GM10847 (cell line): ENCODE measurements around the gene KLHL42.

Experiments
- POLR2A ChIP-seq: IDR thresholded peaks from 2 replicates; pipeline ENCODE4 v1.6.1; 2011; ENCODE audit not compliant: insufficient read length; ENCODE audit errors: extremely low read depth

KLHL42 gene

DNA sequence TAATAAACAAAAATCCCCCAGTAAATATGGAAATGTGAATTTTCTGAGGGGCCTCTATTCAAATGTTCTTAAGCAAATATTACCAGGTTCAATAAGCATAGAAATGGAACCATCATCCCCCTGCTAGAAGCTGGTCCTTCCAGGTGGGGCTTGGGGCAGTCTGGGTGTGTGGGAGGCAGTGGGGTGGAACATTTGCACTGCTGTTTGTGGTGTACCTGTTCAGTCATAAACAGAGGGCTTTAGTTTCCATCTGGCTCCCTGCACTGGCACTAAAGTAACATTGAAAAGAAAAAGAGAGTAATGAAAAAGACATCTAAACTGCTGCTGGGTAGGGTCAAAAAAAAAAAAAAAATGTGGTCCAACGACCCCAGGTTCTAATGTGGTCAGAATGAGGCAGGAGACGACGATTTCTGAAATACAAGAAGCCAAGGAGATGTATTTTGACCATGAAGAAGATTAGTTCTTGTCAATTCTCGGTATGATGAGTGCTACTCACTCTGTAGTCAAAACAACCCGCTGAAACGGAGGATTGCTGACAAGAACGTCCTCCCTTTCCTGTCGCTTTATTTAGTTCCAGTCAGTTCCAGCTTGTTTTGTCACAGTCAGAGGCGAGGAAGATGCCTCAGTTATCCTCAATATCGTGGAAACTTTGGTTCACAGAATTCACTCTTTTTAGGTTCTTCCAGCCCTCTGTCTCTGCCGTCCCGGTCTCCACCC, 44.3 kb downstream of the KLHL42 start:
- no peak for TF ChIP-seq POLR2A

GRCh38 chr12:27826076-27826475, 46.0 kb downstream of the KLHL42 start:
- TF ChIP-seq POLR2A = no peak

- no peak for TF ChIP-seq POLR2A
These were observed 48.2 kb downstream of the KLHL42 start for GRCh38 chr12:27828196-27828595.

GRCh38 chr12:27838543-27839185, 58.6 kb downstream of the KLHL42 start:
- no peak for TF ChIP-seq POLR2A

GRCh38 chr12:27840229-27840999, 60.4 kb downstream of the KLHL42 start:
- TF ChIP-seq POLR2A = no peak

GRCh38 chr12:27841392-27841882, 61.4 kb downstream of the KLHL42 start:
- no peak for TF ChIP-seq POLR2A

DNA sequence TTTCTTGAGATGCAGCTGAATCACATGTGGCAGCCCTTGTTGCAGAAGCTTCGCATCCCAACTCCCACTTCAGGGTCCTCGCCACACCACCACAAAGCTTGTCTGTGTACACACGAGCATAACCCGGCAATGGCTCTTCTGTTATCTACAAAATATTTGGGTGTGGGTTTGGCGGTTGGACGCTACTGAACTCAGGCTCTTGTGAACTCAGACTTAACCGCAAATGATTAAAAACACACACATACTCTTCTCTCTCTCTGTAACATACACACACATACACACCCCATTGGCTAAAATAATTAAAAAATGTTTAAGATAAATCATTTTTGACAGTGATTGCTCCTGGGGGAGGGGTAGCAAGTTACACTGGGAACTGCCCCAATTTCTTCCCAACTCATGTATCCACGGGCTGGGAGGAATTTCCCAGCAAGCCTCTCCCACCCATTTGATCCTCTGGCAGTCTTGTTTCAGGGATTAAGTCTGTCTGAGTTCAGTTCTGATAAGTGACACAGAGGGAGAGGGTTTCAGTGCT, 63.7 kb downstream of the KLHL42 start:
- no peak for TF ChIP-seq POLR2A

DNA sequence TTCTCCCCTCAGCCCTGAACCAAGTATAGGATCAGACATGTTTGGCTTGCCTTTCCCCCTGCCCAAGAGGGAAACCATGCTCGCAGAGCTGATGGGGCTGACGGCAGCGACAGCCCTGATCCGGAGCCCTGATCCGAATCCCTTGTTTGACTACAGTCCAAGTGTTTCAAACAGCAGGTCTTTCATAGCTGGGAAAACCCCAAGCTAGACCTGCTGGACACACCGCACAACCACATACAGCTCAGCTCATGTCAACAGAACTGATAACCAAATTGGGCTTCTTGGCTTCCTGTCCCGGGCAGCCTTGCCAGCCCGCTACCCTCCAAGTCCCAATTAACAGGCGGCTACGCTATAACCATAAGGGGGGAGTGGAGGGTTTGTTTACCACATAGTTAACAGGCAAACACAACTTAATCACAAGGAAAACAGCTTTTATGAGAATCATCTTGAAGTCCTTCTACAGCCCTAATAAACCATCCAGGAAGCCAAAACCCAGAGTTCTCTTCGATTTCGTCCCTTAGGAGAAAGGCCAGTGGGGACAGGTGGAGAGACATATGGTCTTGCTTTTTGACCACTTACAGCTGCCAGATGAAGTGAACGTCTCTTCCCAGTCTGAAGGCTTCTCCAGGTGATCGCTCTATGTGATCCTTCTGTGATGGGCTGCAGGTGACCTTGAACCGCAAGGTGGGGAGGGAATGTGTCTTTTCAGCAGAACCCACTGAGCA, 64.5 kb downstream of the KLHL42 start:
- no peak for TF ChIP-seq POLR2A

- no peak for TF ChIP-seq POLR2A
These were observed 65.2 kb downstream of the KLHL42 start for GRCh38 chr12:27845187-27845586.

DNA sequence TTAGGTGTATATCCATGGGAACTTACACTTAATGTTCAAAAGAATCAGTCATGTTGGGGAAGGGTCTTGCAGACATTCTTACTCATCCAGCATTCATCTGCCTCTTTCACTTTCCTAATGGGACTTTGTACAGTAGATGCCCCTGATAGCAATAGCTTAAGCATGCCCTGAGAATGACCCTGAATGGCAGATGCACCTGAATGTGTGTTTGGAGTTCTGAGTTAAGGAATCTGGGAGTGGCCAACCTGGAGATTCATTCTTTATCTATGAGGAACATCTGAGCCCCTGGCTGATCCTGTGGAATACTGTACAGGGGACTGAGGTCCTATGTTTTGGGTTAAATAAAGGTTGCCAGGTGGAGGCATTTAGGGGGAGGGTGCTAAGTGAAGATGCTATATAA, 71.3 kb downstream of the KLHL42 start:
- no peak for TF ChIP-seq POLR2A

DNA sequence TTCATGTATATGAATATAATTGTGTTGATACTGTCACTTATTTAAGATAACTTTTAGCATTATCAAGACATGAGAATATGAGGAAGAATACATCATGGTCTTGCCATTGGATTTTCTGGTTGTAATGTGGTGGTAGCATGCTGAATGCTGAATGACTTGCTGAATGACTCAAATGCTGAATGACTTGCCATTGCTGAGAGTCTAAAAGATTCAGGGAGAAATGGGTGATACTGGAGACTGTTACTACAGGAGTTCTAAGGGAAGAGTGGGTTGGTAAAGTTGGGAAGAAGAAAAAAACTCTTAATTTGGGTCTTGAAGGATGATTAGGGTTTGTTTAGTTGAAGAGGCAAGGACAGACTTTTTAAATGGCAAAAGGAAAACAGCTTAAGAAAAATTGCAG, 72.1 kb downstream of the KLHL42 start:
- no peak for TF ChIP-seq POLR2A
